ENCODE measurements around the gene CBY3.
"Not testable (repeated sequence)": the region's sequence is repeated elsewhere in the genome, so short reads cannot be mapped to it uniquely, and the experiment has no call there.

CBY3 gene

DNA sequence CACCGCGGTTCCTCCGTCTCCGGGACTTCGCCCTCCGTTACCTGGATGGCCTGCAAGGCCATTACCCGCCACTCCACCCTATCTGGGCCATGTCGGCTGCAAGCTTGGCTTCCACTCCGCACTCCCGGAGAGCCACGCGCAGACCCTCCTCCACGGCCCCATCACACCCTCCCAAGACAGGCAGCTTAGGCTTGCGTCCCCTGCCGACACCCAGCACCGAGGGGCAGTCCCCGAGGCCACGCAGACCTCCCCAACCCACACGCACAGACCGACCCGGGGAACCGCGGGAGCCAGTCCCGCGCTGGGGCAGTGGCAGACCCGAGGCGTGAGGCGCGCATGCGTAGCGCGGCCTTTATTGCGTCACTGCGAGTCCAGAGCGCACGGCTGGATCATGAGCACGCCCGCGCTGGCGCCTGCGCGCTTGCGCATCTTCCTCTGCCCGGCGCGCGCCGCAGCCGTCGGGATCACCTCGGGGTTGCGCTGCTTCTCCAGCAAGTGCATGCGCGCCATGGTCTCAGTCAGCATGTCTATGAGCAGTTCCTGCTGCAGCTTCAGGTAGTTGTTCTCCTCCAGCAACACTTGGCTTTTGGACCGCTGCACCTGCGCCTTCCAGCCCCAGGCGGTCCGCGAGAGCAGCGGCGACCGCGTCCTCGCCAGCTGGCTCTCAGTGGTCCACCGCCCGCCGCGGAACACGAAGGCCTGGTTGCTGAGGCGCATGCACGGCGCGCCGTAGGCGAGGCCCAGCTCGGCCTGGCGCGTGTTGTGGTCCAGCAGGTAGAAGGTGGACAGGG is 2.4 kb downstream of the CBY3 start:
- H3K27ac ChIP-seq = peak overlapping the region; percentile 40
- peak; percentile 72 for DNase-seq (ENCODE audit: low read depth, low spot score)

DNA sequence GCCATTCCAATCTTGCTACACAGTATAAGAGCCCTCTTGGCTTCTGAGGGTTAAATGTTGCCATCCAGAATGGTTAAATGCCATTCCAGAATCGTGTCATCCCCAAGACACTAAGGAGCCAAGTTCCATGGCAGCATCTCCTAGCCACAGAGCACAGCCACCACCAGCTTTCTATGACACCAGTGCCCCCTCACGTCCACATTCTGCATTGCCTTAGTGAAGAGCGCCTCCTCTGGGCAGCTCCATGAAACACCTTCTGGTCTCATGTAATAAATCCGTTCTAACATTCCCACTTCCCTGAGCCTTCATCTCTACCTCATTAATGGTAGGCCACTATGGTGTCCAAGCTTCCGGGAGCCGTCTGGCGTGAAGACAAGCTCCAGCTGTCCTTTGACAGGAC is 12.4 kb downstream of the CBY3 start:
- DNase-seq (ENCODE audit: low read depth, low spot score) = no peak
- no peak overlapping the region for H3K27ac ChIP-seq

- H3K27ac ChIP-seq; DNase-seq (ENCODE audit: low read depth, low spot score): not testable (repeated sequence)
Measured at GRCh38 chr5:179661647-179662046, 19.2 kb downstream of the CBY3 start.

DNA sequence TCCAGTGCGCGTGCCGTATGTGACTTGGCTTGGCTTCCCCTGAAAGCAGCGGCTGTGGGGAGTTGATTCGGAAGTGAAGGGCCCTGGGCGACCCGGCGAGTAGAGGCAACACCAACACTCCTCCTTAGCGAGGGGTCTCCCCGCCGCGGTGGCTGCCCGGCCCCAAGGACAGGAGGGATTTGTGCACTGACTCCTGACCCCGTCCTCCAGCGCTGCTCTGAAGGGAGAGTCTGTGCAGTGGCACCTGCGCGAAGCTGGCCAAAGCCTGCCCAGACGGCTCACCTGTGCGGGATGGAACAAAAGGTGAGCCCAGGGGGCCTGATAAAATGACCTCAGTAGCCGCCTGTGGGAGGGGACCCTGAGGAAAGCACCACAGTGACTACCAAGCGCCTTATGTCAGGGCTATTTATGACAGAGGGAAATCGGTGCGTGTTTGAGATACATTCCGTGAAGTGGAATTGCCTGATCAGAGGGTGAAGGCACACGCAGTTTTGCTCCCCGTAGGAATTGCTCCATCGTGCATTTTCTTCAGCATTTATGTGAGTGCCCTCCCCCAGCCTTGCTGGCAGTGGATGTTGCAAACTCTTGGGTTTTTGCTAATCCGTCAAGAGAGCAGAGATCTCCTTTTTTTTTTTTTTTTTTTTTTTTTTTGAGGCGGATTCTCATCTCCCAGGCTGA is 22.5 kb downstream of the CBY3 start:
- H3K27ac ChIP-seq = peak overlapping the region; percentile 40

DNA sequence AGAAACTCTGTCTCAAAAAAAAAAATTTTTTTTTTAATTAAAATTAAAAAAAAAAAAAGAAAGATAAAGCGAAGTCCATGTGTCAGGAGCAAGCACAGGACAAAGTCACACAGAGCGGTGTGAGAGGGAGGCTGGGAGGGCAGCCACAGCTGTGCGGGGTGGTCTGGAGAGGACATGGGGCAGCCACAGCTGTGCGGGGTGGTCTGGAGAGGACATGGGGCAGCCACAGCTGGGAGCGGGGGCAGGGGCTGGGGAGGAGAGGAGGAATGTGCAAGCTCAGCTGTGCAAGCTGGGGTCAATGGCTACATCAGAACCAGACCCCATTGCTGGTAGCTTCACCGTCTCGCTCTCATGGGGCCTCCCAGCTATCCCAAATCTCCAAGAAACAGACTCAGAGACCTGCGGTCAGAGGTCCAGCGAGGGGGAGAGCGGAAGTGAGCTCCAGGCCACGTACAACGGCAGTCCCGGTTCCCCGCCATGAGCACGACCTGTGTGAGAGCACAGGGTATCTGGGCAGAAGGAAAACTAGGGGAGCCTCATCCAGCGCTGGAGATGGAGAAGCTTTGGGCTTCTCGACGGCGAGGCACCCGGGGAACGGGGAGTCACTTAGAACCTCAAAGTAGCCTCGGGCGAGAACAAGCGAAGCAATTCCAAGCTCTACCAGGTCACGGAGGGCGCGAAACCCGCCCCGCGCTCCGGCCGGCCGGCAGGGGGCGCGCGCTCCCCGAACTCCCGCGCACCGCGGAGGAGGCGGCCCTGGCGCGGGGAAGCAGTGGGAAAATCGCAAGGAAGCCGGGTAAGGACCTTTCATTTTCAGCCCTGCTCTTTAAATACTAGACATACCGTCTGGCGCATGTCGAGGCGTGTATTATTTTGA is 23.3 kb downstream of the CBY3 start:
- not testable (repeated sequence) for H3K27ac ChIP-seq; DNase-seq (ENCODE audit: low read depth, low spot score)

More for the DNA sequence above, 22.5 kb downstream of the CBY3 start:
- not testable (repeated sequence) for DNase-seq (ENCODE audit: low read depth, low spot score)

DNA sequence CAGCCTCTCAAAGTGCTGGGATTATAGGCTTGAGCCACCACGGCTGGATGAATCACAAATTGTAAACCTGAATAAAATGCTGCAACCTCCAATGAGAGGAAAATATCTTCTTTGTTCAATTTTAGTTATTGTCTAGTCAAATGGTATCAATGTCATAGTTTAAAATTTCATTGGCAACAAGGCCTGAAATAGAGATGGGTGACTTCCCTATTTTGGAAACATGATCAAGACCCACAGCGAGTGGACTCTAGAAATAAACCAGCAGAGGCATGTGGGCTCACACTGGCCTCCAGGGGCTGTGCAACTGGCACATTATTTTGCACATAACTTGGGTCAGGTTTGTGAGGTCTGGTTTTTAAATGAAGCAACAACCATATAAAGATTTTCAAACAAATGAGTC is 27.7 kb downstream of the CBY3 start:
- DNase-seq (ENCODE audit: low read depth, low spot score); H3K27ac ChIP-seq: not testable (repeated sequence)

- H3K27ac ChIP-seq; DNase-seq (ENCODE audit: low read depth, low spot score): not testable (repeated sequence)
Measured at GRCh38 chr5:179650245-179650644, 30.6 kb downstream of the CBY3 start.

DNA sequence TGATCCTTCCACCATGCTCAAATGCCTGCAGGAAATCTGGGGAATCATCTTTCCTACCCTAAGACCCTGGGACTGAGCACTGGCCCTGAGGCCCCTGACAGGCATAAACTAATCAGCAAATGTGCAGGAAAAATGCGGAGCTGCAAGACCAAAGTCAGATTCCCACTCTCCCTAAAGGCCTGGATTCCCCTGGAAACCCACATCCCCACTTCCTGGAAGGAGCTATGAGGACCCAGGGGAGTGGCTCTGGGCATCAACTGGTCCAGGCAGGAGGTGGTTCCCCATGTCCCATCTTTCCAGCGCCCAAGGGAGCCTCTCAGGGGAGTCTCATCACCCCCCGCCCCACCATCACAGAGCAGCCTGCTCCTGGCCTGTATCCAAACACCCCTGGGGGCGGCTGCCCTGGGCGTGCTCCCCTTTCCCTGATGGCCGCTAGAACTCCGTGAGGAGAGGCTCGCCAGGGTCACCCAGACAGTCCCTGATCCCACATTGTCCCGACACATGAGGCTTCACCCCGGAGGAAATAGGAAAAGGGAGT is 31.6 kb downstream of the CBY3 start:
- not testable (repeated sequence) for DNase-seq (ENCODE audit: low read depth, low spot score); H3K27ac ChIP-seq

GRCh38 chr5:179648410-179648809 is 32.4 kb downstream of the CBY3 start:
- no peak for DNase-seq (ENCODE audit: low read depth, low spot score)

DNA sequence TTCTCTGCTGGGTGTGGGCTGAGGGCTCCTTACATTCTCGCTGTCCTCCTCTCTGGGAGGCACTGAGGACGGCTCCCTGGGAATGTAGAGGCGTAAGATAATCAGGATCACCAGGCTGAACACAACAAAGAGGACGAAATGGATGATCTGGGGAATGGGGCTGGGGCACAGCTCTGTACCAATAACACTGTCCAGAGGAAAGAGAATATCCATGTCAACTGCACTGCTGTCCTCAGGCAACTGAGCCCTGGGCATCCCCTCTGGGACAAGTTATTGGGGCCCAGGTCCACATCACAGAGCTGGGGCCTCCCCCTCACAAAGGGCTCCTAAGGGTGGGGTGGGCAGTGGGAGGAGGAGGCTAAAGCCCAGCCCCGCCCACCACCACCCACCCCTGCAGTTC is 36.1 kb downstream of the CBY3 start:
- DNase-seq (ENCODE audit: low read depth, low spot score); H3K27ac ChIP-seq: not testable (repeated sequence)

More at GRCh38 chr5:179648410-179648809, 32.4 kb downstream of the CBY3 start:
- H3K27ac ChIP-seq = no peak overlapping the region

- not testable (repeated sequence) for DNase-seq (ENCODE audit: low read depth, low spot score); H3K27ac ChIP-seq
Measured at GRCh38 chr5:179643141-179643920, 37.5 kb downstream of the CBY3 start.

GRCh38 chr5:179642626-179643025 is 38.2 kb downstream of the CBY3 start:
- not testable (repeated sequence) for DNase-seq (ENCODE audit: low read depth, low spot score); H3K27ac ChIP-seq

- not testable (repeated sequence) for H3K27ac ChIP-seq; DNase-seq (ENCODE audit: low read depth, low spot score)
Measured at GRCh38 chr5:179641745-179642144, 39.1 kb downstream of the CBY3 start.

GRCh38 chr5:179639296-179639695 is 41.5 kb downstream of the CBY3 start:
- H3K27ac ChIP-seq = not testable (repeated sequence)

GRCh38 chr5:179634370-179635172 is 46.3 kb downstream of the CBY3 start:
- not testable (repeated sequence) for H3K27ac ChIP-seq; DNase-seq (ENCODE audit: low read depth, low spot score)

More at GRCh38 chr5:179639296-179639695, 41.5 kb downstream of the CBY3 start:
- DNase-seq (ENCODE audit: low read depth, low spot score) = not testable (repeated sequence)

DNA sequence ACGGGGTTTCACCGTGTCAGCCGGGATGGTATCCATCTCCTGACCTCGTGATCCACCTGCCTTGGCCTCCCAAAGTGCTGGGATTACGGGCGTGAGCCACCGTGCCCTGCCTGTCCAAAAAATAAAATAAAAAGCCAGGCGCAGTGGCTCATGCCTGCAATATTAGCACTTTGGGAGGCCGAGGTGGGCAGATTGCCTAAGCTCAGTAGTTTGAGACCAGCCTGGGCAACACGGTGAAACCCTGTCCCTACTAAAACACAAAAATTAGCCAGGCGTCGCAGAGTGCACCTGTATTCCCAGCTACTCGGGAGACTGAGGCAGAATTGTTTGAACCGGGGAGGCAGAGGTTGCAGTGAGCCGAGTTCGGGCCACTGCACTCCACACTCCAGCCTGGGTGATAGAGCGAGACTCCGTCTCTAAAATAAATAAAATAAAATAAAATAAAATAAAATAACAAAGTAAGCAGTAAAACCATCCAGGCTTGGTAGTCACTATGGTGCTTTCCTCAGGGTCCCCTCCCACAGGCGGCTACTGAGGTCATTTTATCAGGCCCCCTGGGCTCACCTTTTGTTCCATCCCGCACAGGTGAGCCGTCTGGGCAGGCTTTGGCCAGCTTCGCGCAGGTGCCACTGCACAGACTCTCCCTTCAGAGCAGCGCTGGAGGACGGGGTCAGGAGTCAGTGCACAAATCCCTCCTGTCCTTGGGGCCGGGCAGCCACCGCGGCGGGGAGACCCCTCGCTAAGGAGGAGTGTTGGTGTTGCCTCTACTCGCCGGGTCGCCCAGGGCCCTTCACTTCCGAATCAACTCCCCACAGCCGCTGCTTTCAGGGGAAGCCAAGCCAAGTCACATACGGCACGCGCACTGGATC is 47.1 kb downstream of the CBY3 start:
- DNase-seq (ENCODE audit: low read depth, low spot score); H3K27ac ChIP-seq: not testable (repeated sequence)

All from epithelial cell of prostate (primary cell).